Measurements from ENCODE around the gene PDE6C.
A peak's percentile ranks its signal among the peaks of the same experiment; 100 is the strongest.

Gene PDE6C

GRCh38 chr10:93701866-93702209 is 89.5 kb downstream of the PDE6C start:
- ChIA-PET CTCF (interaction anchor here (0.6 to 2.5 kb wide), 10 partner anchors 8 to 243 kb away, joined by 3 to 10 read pairs (median 4); no protein-coding TSS in a partner anchor), POLR2A (no interaction called here)
- DNase-seq, result no peak
- WGBS (ENCODE audit: insufficient coverage), result 0% methylated on average over 6 of the region's 9 CpGs
- peaks cover 8 to 20% (median 12%) of the 10 kb centered on the region in 4 experiments for H3K36me3 ChIP-seq (ENCODE audit: control insufficient read depth in 4 of 4, insufficient read depth in 4 of 4, low read length in 3 of 4)
- H3K4me3 ChIP-seq (ENCODE audit: control insufficient read depth in 1 of 7, extremely low read depth in 1 of 7, insufficient read depth in 4 of 7, low read depth in 2 of 7, low read length in 6 of 7), result peak overlapping the region; percentile 86 to 97 (median 89)
- no peaks in the 10 kb centered on the region for H3K27me3 ChIP-seq (replicated peaks in 2 of 5; ENCODE audit: control insufficient read depth in 4 of 5, insufficient read depth in 5 of 5, low read length in 4 of 5)
- peak overlapping the region; percentile 67 to 89 for H3K27ac ChIP-seq (ENCODE audit: insufficient read depth in 1 of 2, low read depth in 1 of 2, low read length in 2 of 2, poor library complexity in 1 of 2, severe bottlenecking in 2 of 2)
- peaks cover 7 to 22% (median 11%) of the 10 kb centered on the region in 4 experiments for H3K4me1 ChIP-seq (ENCODE audit: control extremely low read depth in 1 of 4, control insufficient read depth in 4 of 4, insufficient read depth in 4 of 4, low read length in 3 of 4)
- no peaks in the 10 kb centered on the region for H3K9me3 ChIP-seq (ENCODE audit: control extremely low read depth in 1 of 5, control insufficient read depth in 4 of 5, insufficient read depth in 2 of 5, low read depth in 1 of 5, low read length in 4 of 5)

DNA sequence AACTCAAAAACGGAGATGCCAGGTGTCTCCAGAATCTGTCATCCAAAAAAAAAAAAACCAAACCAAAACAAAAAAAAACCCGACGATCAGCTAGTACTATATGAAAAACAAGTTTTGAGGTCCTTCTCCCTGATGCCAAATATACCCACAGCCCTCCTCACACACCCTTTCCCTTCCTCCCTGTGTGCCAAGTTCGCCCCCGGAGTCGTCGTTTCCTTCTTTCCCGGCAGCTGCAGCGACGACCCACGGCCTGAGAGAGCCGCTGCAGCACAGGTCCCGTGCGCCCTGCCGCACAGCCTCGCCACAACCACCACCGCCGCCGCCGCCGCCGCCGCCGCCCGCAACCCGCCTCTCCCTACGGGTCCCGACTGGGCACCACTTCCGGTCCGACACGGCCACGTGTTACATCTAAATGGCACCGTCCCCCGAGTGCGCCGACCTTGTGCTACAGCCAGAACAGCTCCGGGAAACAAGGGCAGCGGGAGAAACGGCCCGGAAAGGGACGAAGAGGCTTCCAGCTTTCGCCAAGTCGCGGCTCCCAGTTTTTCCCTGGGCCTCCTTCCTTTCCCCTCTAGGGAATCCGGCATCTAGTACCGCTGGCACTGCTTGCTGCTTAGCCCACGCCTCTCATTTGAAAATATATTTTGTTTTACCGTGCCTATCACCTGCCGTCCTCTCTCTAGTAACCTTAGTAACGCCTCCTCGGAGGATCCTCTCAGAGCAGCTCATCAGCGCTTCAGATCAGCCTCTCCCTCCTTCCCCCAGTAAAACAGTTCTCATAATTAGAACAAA is 90.1 kb downstream of the PDE6C start, which contains the start of gene FRA10AC1:
FRA10AC1 (minus strand) TSS at position 383 of the 792 bp plus-strand sequence. CDS start 2,486 bp downstream, outside the sequence.
- peaks cover 7 to 22% (median 11%) of the 10 kb centered on the region in 4 experiments for H3K4me1 ChIP-seq (ENCODE audit: control extremely low read depth in 1 of 4, control insufficient read depth in 4 of 4, insufficient read depth in 4 of 4, low read length in 3 of 4)
- ChIA-PET CTCF (interaction anchor here (0.6 to 2.5 kb wide), 10 partner anchors 9 to 243 kb away, joined by 3 to 10 read pairs (median 4); no protein-coding TSS in a partner anchor), POLR2A (no interaction called here)
- H3K36me3 ChIP-seq (ENCODE audit: control insufficient read depth in 4 of 4, insufficient read depth in 4 of 4, low read length in 3 of 4), result peaks cover 7 to 15% (median 8%) of the 10 kb centered on the region in 4 experiments
- peak within 1 kb of the TSS; percentile 67 to 89 for H3K27ac ChIP-seq (ENCODE audit: insufficient read depth in 1 of 2, low read depth in 1 of 2, low read length in 2 of 2, poor library complexity in 1 of 2, severe bottlenecking in 2 of 2)
- H3K9me3 ChIP-seq (ENCODE audit: control extremely low read depth in 1 of 5, control insufficient read depth in 4 of 5, insufficient read depth in 2 of 5, low read depth in 1 of 5, low read length in 4 of 5), result no peaks in the 10 kb centered on the region
- peak; percentile 94 to 97 (median 96) for DNase-seq
- H3K4me3 ChIP-seq (ENCODE audit: control insufficient read depth in 1 of 7, extremely low read depth in 1 of 7, insufficient read depth in 4 of 7, low read depth in 2 of 7, low read length in 6 of 7), result peak within 1 kb of the TSS; percentile 86 to 97 (median 96)
- H3K27me3 ChIP-seq (replicated peaks in 2 of 5; ENCODE audit: control insufficient read depth in 4 of 5, insufficient read depth in 5 of 5, low read length in 4 of 5), result no peaks in the 10 kb centered on the region
- WGBS (ENCODE audit: insufficient coverage), result under 1% methylated on average over 50 of the region's 52 CpGs

- Histone ChIP-seq H3K27ac (ENCODE audit: insufficient read depth in 1 of 2, low read depth in 1 of 2, low read length in 2 of 2, poor library complexity in 1 of 2, severe bottlenecking in 2 of 2) (peak overlapping the region; percentile 67 to 85), H3K36me3 (ENCODE audit: control insufficient read depth in 4 of 4, insufficient read depth in 4 of 4, low read length in 3 of 4) (peaks cover 6 to 12% (median 7%) of the 10 kb centered on the region in 4 experiments), H3K9me3 (ENCODE audit: control extremely low read depth in 1 of 5, control insufficient read depth in 4 of 5, insufficient read depth in 2 of 5, low read depth in 1 of 5, low read length in 4 of 5) (no peaks in the 10 kb centered on the region), H3K4me1 (ENCODE audit: control extremely low read depth in 1 of 4, control insufficient read depth in 4 of 4, insufficient read depth in 4 of 4, low read length in 3 of 4) (peaks cover 7 to 22% (median 11%) of the 10 kb centered on the region in 4 experiments), H3K4me3 (ENCODE audit: control insufficient read depth in 1 of 7, extremely low read depth in 1 of 7, insufficient read depth in 4 of 7, low read depth in 2 of 7, low read length in 6 of 7) (peak overlapping the region; percentile 86 to 97 (median 96)), H3K27me3 (replicated peaks in 2 of 5; ENCODE audit: control insufficient read depth in 4 of 5, insufficient read depth in 5 of 5, low read length in 4 of 5) (no peaks in the 10 kb centered on the region)
- peak in 2 of 3 donors; percentile 23 to 38 for DNase-seq
- CTCF ChIA-PET, result interaction anchor here (0.6 to 2.5 kb wide), 7 partner anchors 9 to 332 kb away, joined by 3 to 10 read pairs (median 7); no protein-coding TSS in a partner anchor
- WGBS (ENCODE audit: insufficient coverage), result no CpG with 5 or more reads among the region's 12 CpGs
- POLR2A ChIA-PET, result no interaction called here
These were observed 90.7 kb downstream of the PDE6C start for GRCh38 chr10:93703066-93703465.

DNA sequence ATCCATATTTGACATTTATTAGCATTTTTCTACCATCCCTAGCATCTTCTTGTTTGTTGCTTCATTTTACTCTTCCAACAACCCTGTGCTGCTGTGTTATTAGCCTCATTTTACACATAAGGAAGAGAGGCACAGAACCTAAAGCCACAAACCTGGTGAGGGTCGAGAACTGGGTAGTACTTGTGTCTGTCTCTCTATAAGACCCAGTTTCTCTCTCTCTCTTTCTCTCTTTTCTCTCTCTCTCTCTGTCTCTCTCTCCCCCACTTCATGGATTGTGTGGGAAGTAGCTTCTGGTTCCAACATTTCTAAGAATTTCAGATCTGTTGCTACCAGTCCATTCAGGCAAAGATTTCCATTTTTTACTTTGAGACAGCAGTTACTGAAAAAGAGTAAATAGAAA is 91.5 kb downstream of the PDE6C start:
- no peaks in the 10 kb centered on the region for H3K9me3 ChIP-seq (ENCODE audit: control extremely low read depth in 1 of 5, control insufficient read depth in 4 of 5, insufficient read depth in 2 of 5, low read depth in 1 of 5, low read length in 4 of 5)
- H3K36me3 ChIP-seq (ENCODE audit: control insufficient read depth in 4 of 4, insufficient read depth in 4 of 4, low read length in 3 of 4), result peaks cover 3 to 7% (median 5%) of the 10 kb centered on the region in 4 experiments
- H3K27ac ChIP-seq (ENCODE audit: insufficient read depth in 1 of 2, low read depth in 1 of 2, low read length in 2 of 2, poor library complexity in 1 of 2, severe bottlenecking in 2 of 2), result no peak overlapping the region
- peak overlapping the region in 2 of 7 experiments; percentile 25 to 96 for H3K4me3 ChIP-seq (ENCODE audit: control insufficient read depth in 1 of 7, extremely low read depth in 1 of 7, insufficient read depth in 4 of 7, low read depth in 2 of 7, low read length in 6 of 7)
- H3K4me1 ChIP-seq (ENCODE audit: control extremely low read depth in 1 of 4, control insufficient read depth in 4 of 4, insufficient read depth in 4 of 4, low read length in 3 of 4), result peaks cover 7 to 22% (median 11%) of the 10 kb centered on the region in 4 experiments
- H3K27me3 ChIP-seq (replicated peaks in 2 of 5; ENCODE audit: control insufficient read depth in 4 of 5, insufficient read depth in 5 of 5, low read length in 4 of 5), result no peaks in the 10 kb centered on the region
- ChIA-PET POLR2A (interaction anchor here (0.7 kb wide), 1 partner anchor 242 kb away, joined by 3 read pairs; no protein-coding TSS in a partner anchor), CTCF (no interaction called here)
- no CpG with 5 or more reads among the region's 1 CpG for WGBS (ENCODE audit: insufficient coverage)
- DNase-seq, result no peak

- H3K27ac ChIP-seq (ENCODE audit: insufficient read depth in 1 of 2, low read depth in 1 of 2, low read length in 2 of 2, poor library complexity in 1 of 2, severe bottlenecking in 2 of 2), result no peak overlapping the region
- no peaks in the 10 kb centered on the region for H3K27me3 ChIP-seq (replicated peaks in 2 of 5; ENCODE audit: control insufficient read depth in 4 of 5, insufficient read depth in 5 of 5, low read length in 4 of 5)
- no peaks in the 10 kb centered on the region for H3K9me3 ChIP-seq (ENCODE audit: control extremely low read depth in 1 of 5, control insufficient read depth in 4 of 5, insufficient read depth in 2 of 5, low read depth in 1 of 5, low read length in 4 of 5)
- ChIA-PET CTCF (no interaction called here), POLR2A (no interaction called here)
- no peak overlapping the region for H3K4me3 ChIP-seq (ENCODE audit: control insufficient read depth in 1 of 7, extremely low read depth in 1 of 7, insufficient read depth in 4 of 7, low read depth in 2 of 7, low read length in 6 of 7)
- 100% methylated on average over 2 of the region's 5 CpGs for WGBS (ENCODE audit: insufficient coverage)
- H3K36me3 ChIP-seq (ENCODE audit: control insufficient read depth in 4 of 4, insufficient read depth in 4 of 4, low read length in 3 of 4), result peaks cover under 1 to 3% (median 2%) of the 10 kb centered on the region in 4 experiments
- peaks cover 7 to 22% (median 11%) of the 10 kb centered on the region in 4 experiments for H3K4me1 ChIP-seq (ENCODE audit: control extremely low read depth in 1 of 4, control insufficient read depth in 4 of 4, insufficient read depth in 4 of 4, low read length in 3 of 4)
- peak in 2 of 3 donors; percentile 54 to 64 for DNase-seq
These were observed 92.1 kb downstream of the PDE6C start for GRCh38 chr10:93704451-93704850.

GRCh38 chr10:93707623-93708022 is 95.3 kb downstream of the PDE6C start:
- no peak overlapping the region for H3K27ac ChIP-seq (ENCODE audit: insufficient read depth in 1 of 2, low read depth in 1 of 2, low read length in 2 of 2, poor library complexity in 1 of 2, severe bottlenecking in 2 of 2)
- ChIA-PET CTCF (interaction anchor here (0.6 to 0.9 kb wide), 2 partner anchors 143 to 919 kb away, joined by 3 to 5 read pairs; no protein-coding TSS in a partner anchor), POLR2A (no interaction called here)
- H3K27me3 ChIP-seq (replicated peaks in 2 of 5; ENCODE audit: control insufficient read depth in 4 of 5, insufficient read depth in 5 of 5, low read length in 4 of 5), result no peaks in the 10 kb centered on the region
- H3K4me3 ChIP-seq (ENCODE audit: control insufficient read depth in 1 of 7, extremely low read depth in 1 of 7, insufficient read depth in 4 of 7, low read depth in 2 of 7, low read length in 6 of 7), result no peak overlapping the region
- no peaks in the 10 kb centered on the region for H3K9me3 ChIP-seq (ENCODE audit: control extremely low read depth in 1 of 5, control insufficient read depth in 4 of 5, insufficient read depth in 2 of 5, low read depth in 1 of 5, low read length in 4 of 5)
- peaks cover 3 to 11% (median 8%) of the 10 kb centered on the region in 4 experiments for H3K4me1 ChIP-seq (ENCODE audit: control extremely low read depth in 1 of 4, control insufficient read depth in 4 of 4, insufficient read depth in 4 of 4, low read length in 3 of 4)
- no peak for DNase-seq
- no peaks in the 10 kb centered on the region for H3K36me3 ChIP-seq (ENCODE audit: control insufficient read depth in 4 of 4, insufficient read depth in 4 of 4, low read length in 3 of 4)

Measured in common myeloid progenitor, CD34-positive (primary cell).